IPS-20b (cell line): ENCODE measurements around the gene TMEM250.

Experiments used
- H3K27ac ChIP-seq: one replicate; pipeline ENCODE4 v1.5.1; 2013; ENCODE audit warnings: low read length
- H3K27me3 ChIP-seq: 2 replicates; pipeline ENCODE4 v1.6.1; 2013; ENCODE audit warnings: mild to moderate bottlenecking, low read length, inconsistent platforms; ENCODE audit not compliant: insufficient read depth
- H3K36me3 ChIP-seq: 2 replicates; pipeline ENCODE4 v1.6.1; 2013; ENCODE audit warnings: low read depth, mild to moderate bottlenecking, inconsistent platforms, low read length, moderate library complexity; ENCODE audit not compliant: insufficient read depth
- H3K4me1 ChIP-seq: 2 replicates; pipeline ENCODE4 v1.6.1; 2013; ENCODE audit warnings: mild to moderate bottlenecking, control low read depth, inconsistent platforms, low read length, moderate library complexity; ENCODE audit not compliant: insufficient read depth
- H3K4me3 ChIP-seq: 2 replicates; pipeline ENCODE4 v1.5.1; 2013; ENCODE audit warnings: mild to moderate bottlenecking, low read length, inconsistent platforms
- H3K9ac ChIP-seq: 2 replicates; pipeline ENCODE4 v1.6.1; 2013; ENCODE audit warnings: low read depth, mild to moderate bottlenecking, inconsistent platforms, low read length, moderate library complexity
- H3K9me3 ChIP-seq: 2 replicates; pipeline ENCODE4 v1.6.1; 2013; ENCODE audit warnings: mild to moderate bottlenecking, low read depth, low read length, inconsistent platforms; ENCODE audit not compliant: insufficient read depth

Gene TMEM250, protein sequence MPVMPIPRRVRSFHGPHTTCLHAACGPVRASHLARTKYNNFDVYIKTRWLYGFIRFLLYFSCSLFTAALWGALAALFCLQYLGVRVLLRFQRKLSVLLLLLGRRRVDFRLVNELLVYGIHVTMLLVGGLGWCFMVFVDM

DNA sequence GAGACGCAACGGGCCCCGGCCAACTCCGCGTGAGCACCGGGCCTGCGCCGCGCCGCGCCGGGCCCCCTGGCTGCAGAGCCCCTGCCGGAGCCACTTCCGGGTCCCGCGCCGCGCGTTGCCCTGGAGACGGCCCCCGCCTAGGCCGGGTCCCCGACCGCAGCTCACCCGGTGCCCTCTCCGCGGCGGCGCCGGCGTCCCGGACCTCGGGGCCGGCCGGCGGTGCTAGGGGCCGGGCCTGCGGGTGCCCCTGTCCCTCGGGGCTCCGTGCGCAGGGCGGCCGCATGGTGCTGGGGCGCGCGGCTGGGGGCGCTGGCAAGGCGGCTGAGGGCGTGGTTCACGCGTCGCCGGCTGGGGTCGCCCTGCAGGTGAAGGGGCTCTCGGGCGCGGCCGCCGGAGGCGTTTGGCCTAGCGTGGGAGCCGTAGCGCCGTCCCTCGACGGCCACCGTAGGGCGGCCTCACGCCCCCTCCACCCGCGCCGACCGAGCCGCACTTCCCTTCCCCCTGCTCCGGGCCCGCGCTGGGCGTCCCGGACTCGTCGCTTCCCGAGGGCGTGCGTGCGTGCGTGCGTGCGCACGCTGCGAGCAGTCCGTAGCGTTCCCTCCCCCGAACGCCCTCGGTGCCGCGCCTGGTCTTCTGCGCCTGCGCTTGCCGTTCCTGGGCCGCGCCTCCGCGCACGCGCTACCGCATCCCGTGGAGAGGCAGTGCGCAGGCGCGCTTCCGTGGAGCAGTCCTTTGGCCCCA is at the start of gene TMEM250:
TSS of gene TMEM250 (minus strand) at position 556 of the 741 bp plus-strand sequence. CDS start 1,975 bp downstream, outside the sequence.
- Histone ChIP-seq H3K9ac (peak within 1 kb of the TSS; percentile 87; the same call in 1 of the 2 replicates), H3K27me3 (peaks cover 8% of the 10 kb centered on the region), H3K27ac (peak within 1 kb of the TSS; percentile 36), H3K36me3 (0 out of 2 replicates have a peak, but pooled peaks cover 17% of the 10 kb centered on the region), H3K4me3 (peak within 1 kb of the TSS; percentile 71), H3K4me1 (peaks cover 4% of the 10 kb centered on the region; the same call in 1 of the 2 replicates), H3K9me3 (no peaks in the 10 kb centered on the region)

DNA sequence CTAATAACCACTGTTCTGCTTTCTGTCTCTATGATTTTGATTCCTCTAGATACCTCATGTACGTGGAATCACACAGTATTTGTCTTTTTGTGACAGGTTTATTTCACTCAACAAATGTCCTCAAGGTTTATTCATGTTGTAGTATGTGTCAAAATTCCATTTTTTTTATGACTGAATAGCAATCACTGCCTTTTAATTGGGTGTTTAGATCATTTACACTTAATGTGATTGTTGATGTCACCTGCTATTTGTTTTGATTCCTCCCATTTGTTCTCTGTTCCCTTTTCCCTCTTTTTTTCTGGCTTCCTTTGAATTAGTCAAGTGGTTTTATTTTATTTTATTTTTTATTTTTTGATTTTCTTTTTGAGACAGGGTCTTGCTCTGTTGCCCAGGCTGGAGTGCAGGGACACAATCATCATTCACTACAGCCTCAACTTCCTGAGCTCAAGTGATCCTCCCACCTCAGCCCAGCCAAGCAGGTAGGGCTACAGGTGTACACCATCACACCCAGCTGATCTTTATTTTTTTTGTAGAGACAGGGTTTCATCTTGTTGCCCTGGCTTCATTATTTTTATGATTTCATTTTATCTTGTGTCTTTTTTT is 44.7 kb upstream of the TMEM250 start:
- H3K27me3 ChIP-seq: no peaks in the 10 kb centered on the region
- H3K9ac ChIP-seq: no peak overlapping the region
- no peaks in the 10 kb centered on the region; the same call in 1 of the 2 replicates for H3K9me3 ChIP-seq
- no peak overlapping the region for H3K27ac ChIP-seq
- H3K4me1 ChIP-seq: no peaks in the 10 kb centered on the region
- no peak overlapping the region for H3K4me3 ChIP-seq
- H3K36me3 ChIP-seq: no peaks in the 10 kb centered on the region

DNA sequence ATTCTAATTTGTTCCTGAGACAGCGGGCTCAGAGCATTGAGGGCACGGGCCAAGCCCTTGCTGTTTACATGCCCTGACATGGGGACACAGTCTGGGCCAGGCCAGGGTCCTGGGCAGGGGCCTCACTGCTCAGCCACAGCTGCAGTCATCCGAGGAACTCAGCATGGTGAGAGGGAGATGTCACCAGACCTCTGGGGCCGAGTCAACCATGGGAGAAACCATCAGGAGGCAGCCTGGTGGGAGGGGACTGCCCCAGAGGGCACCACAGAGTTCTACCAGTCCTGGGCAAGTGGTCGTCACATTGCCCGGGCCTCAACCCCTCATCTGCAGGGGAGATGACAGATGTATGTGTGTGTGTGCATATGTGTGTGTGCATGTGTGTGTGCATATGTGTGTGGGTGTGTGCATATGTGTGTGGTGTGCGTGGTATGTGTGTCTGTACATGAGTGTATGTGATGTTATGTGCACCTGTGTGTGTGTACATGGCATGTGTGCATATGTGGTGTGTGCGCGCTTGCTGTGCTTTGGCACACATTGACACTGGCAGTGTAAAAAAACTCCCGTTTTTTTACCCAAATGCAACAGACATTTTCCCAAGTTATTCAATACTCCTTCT is 42.4 kb upstream of the TMEM250 start:
- Histone ChIP-seq H3K27me3 (no peaks in the 10 kb centered on the region), H3K4me1 (no peaks in the 10 kb centered on the region), H3K9me3 (no peaks in the 10 kb centered on the region; the same call in 1 of the 2 replicates), H3K27ac (no peak overlapping the region), H3K9ac (no peak overlapping the region), H3K36me3 (no peaks in the 10 kb centered on the region), H3K4me3 (no peak overlapping the region)

GRCh38 chr9:136160381-136160841 is 41.7 kb upstream of the TMEM250 start:
- Histone ChIP-seq H3K27ac (no peak overlapping the region), H3K36me3 (no peaks in the 10 kb centered on the region), H3K27me3 (no peaks in the 10 kb centered on the region), H3K4me1 (no peaks in the 10 kb centered on the region), H3K9me3 (no peaks in the 10 kb centered on the region; the same call in 1 of the 2 replicates), H3K4me3 (no peak overlapping the region), H3K9ac (no peak overlapping the region)

DNA sequence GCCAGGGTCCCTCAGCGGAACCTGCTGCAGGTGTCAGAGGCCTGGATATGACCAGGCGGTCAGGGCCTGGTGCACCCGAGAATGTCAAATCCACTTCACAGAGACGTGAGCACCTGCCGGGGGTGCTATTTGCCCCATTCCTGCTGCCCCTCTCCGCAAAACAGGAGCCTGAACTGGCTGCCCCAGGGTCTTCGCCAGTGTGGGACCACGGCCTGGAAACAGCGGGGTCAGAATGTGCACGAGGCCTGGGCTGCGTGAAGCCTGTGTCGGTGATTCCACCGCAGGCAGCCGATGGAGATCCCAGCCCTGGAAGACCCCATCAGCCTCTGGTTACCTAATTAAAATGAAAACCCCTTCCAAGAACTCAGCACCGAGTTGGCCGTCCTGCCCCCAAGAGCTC is 41.2 kb upstream of the TMEM250 start:
- H3K36me3 ChIP-seq: no peaks in the 10 kb centered on the region
- H3K9me3 ChIP-seq: no peaks in the 10 kb centered on the region; the same call in 1 of the 2 replicates
- H3K27ac ChIP-seq: no peak overlapping the region
- no peaks in the 10 kb centered on the region for H3K4me1 ChIP-seq
- H3K27me3 ChIP-seq: no peaks in the 10 kb centered on the region
- no peak overlapping the region for H3K4me3 ChIP-seq
- H3K9ac ChIP-seq: no peak overlapping the region

DNA sequence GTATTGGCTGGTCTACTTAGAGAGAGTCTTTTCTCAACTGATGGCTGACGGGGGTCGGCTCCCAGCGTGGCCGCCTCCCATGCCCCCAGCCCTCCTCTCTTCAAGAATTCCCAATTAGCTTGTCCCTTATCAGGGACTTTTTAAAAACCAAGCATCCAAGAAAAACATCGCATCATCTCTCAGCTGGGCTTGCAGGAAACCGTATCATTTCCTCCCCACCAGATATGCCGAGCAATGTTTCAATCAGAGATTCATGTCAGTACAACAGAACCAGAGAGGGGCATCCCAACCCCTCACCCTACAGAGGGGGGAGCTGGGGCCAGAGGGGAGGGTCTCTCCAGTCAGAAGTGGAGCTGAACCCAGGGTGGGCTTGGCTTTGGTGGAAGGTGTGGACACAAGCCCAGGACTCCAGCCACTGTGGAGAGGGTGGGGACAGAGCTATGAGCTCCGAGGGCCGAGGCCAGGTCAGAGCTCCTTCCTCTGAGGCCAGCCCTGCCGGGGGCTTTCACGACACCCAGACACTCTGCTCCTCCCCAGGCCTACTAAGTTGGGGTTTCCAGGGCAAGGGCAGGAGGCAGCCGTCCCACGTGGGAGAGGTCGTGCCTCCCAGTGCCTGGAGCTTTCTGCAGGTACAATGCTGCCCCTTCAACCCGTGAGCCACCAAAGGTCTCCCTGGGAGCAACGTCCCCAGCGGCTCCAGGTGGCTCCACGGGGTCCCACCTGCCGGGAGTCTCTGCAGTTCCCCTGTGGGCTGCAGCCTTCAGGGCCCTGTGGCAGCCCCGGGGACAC is 39.0 kb upstream of the TMEM250 start:
- no peak overlapping the region for H3K9ac ChIP-seq
- no peak overlapping the region for H3K27ac ChIP-seq
- no peaks in the 10 kb centered on the region for H3K4me1 ChIP-seq
- H3K4me3 ChIP-seq: no peak overlapping the region
- peaks cover 5% of the 10 kb centered on the region; the same call in 1 of the 2 replicates for H3K27me3 ChIP-seq
- no peaks in the 10 kb centered on the region for H3K9me3 ChIP-seq
- H3K36me3 ChIP-seq: no peaks in the 10 kb centered on the region

- H3K36me3 ChIP-seq: no peaks in the 10 kb centered on the region
- no peak overlapping the region for H3K4me3 ChIP-seq
- H3K9me3 ChIP-seq: no peaks in the 10 kb centered on the region
- H3K27ac ChIP-seq: no peak overlapping the region
- peaks cover 17% of the 10 kb centered on the region for H3K27me3 ChIP-seq
- H3K9ac ChIP-seq: no peak overlapping the region
- H3K4me1 ChIP-seq: peaks cover 4% of the 10 kb centered on the region; the same call in 1 of the 2 replicates
Observed at GRCh38 chr9:136156209-136157120, 37.8 kb upstream of the TMEM250 start.

- Histone ChIP-seq H3K36me3 (no peaks in the 10 kb centered on the region), H3K27ac (no peak overlapping the region), H3K9me3 (no peaks in the 10 kb centered on the region), H3K4me1 (peaks cover 9% of the 10 kb centered on the region; the same call in 1 of the 2 replicates), H3K27me3 (peaks cover 25% of the 10 kb centered on the region), H3K9ac (no peak overlapping the region), H3K4me3 (no peak overlapping the region)
Observed at GRCh38 chr9:136155576-136155975, 36.9 kb upstream of the TMEM250 start.

DNA sequence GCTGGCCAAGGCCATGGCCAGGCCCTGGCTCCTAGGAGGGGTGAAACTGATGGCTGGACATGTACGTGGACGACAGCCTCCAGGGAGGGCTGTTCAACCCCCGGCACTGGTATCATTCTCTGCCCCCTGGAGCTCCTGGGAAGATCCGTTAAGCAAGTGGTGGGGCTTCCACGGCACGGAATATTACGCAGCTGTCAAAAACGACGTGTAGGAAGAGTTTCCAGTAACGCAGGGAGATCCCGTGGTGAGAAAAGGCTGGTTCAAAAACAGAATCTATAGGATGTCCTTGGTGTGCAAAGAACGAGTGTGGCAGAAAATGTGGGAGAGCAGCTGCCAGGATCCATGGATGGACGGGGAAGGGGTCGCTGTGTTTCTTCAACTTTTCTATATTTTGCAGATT is 36.3 kb upstream of the TMEM250 start:
- Histone ChIP-seq H3K27me3 (peaks cover 31% of the 10 kb centered on the region), H3K36me3 (no peaks in the 10 kb centered on the region), H3K27ac (no peak overlapping the region), H3K9ac (no peak overlapping the region), H3K9me3 (no peaks in the 10 kb centered on the region), H3K4me1 (peaks cover 9% of the 10 kb centered on the region; the same call in 1 of the 2 replicates), H3K4me3 (no peak overlapping the region)

DNA sequence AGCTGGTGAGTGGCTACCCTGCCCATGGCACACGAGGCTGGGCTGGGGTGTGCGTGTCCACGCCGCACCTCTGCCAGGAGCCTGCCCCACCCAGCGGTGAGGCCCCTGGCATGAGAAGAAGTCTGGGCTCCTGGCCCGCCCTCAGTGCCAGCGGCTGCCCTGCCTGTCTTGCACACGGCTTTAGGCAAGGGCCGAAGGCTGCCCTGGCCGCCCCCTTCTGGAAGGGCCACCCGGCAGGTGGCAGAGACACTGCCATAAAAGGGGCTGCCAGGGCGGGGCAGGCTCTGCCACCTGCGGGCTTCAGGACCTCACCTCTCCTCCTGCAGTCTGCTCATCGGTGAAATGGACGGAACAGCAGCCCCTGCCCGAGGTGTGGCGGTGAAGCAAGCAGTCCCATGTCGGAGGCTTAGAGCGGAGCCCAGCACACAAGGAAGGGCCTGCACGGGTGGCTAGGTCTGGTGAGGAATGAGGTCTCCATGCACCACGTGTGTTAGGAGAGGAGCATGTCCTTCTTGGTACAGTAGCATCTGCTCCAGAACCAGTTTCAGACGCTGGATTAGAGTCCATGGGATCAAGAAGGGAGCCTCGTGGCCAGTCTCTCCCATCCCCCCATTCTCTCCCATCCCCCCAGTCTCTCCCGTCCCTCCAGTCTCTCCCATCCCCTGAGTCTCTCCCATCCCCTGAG is 34.8 kb upstream of the TMEM250 start:
- no peak overlapping the region for H3K9ac ChIP-seq
- no peaks in the 10 kb centered on the region for H3K9me3 ChIP-seq
- peaks cover 38% of the 10 kb centered on the region for H3K27me3 ChIP-seq
- H3K4me3 ChIP-seq: no peak overlapping the region
- H3K27ac ChIP-seq: no peak overlapping the region
- peaks cover 9% of the 10 kb centered on the region; the same call in 1 of the 2 replicates for H3K4me1 ChIP-seq
- H3K36me3 ChIP-seq: no peaks in the 10 kb centered on the region
